ENCODE data around the gene KCNH4. TPM values are rescaled to one million over a fixed set of nuclear protein-coding genes. Genes with fewer than 3 reads are reported as not detected.

Gene KCNH4
- polyA plus RNA-seq, 3 donors: 0.05 TPM; not detected in 2

GRCh38 chr17:42122371-42123303 is 58.3 kb downstream of the KCNH4 start, which contains the start of gene HSPB9:
Gene HSPB9 (plus strand): TSS chr17:42122804. CDS start chr17:42122851, 47 bp downstream.
- DNase-seq: no peak
- Histone ChIP-seq H3K36me3 (replicated peaks in 1 of 2; ENCODE audit: control insufficient read depth in 1 of 2, insufficient read depth in 2 of 2, low read length in 2 of 2) (peaks cover 34 to 35% of the 10 kb centered on the region in 2 donors), H3K9ac (ENCODE audit: insufficient read depth, low read length, poor library complexity, severe bottlenecking) (no peak within 1 kb of the TSS), H2AFZ (ENCODE audit: insufficient read depth, low read depth, low read length, poor library complexity, severe bottlenecking) (peak within 1 kb of the TSS; percentile 87), H3K9me3 (replicated peaks in 1 of 2; ENCODE audit: control insufficient read depth in 1 of 2, insufficient read depth in 1 of 2, low read length in 2 of 2) (no peaks in the 10 kb centered on the region), H3K4me2 (replicated peaks; ENCODE audit: extremely low read depth, low read length, poor library complexity, severe bottlenecking) (peak within 1 kb of the TSS; percentile 94), H3K4me3 (replicated peaks in 1 of 3; ENCODE audit: low read depth in 2 of 3, low read length in 3 of 3) (no peak within 1 kb of the TSS), H3K4me1 (ENCODE audit: control insufficient read depth in 1 of 2, insufficient read depth in 2 of 2, low read length in 2 of 2) (peaks cover 9 to 16% of the 10 kb centered on the region in 2 donors), H4K20me1 (ENCODE audit: insufficient read depth, low read length) (peaks cover 28% of the 10 kb centered on the region), H3K27me3 (ENCODE audit: control insufficient read depth in 2 of 2, insufficient read depth in 2 of 2, low read length in 2 of 2) (no peaks in the 10 kb centered on the region), H3K27ac (ENCODE audit: low read depth in 1 of 2, low read length in 2 of 2) (no peak within 1 kb of the TSS), H3K79me2 (ENCODE audit: insufficient read depth, low read length) (no peaks in the 10 kb centered on the region)
- H3K36me3 Mint-ChIP-seq: peaks cover 39 to 52% of the 10 kb centered on the region in 2 donors
- peaks cover 16% of the 10 kb centered on the region for H3K4me1 Mint-ChIP-seq
- intact Hi-C loops (cut with micrococcal nuclease): no loop called here
- H3K27ac Mint-ChIP-seq: peak within 1 kb of the TSS in 3 of 7 donors; percentile 35 to 91 (median 84)
- no peaks in the 10 kb centered on the region for H3K27me3 Mint-ChIP-seq (ENCODE audit: low read depth in 3 of 3)
- no peak for TF ChIP-seq CTCF (IDR thresholded peaks at IDR 0.05)
- no peaks in the 10 kb centered on the region for H3K9me3 Mint-ChIP-seq
- WGBS (ENCODE audit: insufficient coverage): 92% methylated on average over 53 of the region's 61 CpGs
- H3K4me3 Mint-ChIP-seq: no peak within 1 kb of the TSS

- peak within 1 kb of the TSS; percentile 94 for H3K4me2 ChIP-seq (replicated peaks; ENCODE audit: extremely low read depth, low read length, poor library complexity, severe bottlenecking)
- H3K27ac ChIP-seq (ENCODE audit: low read depth in 1 of 2, low read length in 2 of 2): no peak within 1 kb of the TSS
- H3K36me3 ChIP-seq (replicated peaks in 1 of 2; ENCODE audit: control insufficient read depth in 1 of 2, insufficient read depth in 2 of 2, low read length in 2 of 2): peaks cover 20% of the 10 kb centered on the region in 2 donors
- peaks cover 31 to 42% of the 10 kb centered on the region in 2 donors for H3K36me3 Mint-ChIP-seq
- peak within 1 kb of the TSS; percentile 87 for H2AFZ ChIP-seq (ENCODE audit: insufficient read depth, low read depth, low read length, poor library complexity, severe bottlenecking)
- peak; percentile 57 to 75 (median 70) for DNase-seq
- intact Hi-C loops (cut with micrococcal nuclease): no loop called here
- whole genome bisulfite sequencing (ENCODE audit: insufficient coverage): 0% methylated on average over 22 of the region's 57 CpGs
- peak within 1 kb of the TSS in 4 of 7 donors; percentile 68 to 91 (median 80) for H3K27ac Mint-ChIP-seq
- H3K4me3 Mint-ChIP-seq: peak within 1 kb of the TSS; percentile 54 to 57
- H3K4me1 Mint-ChIP-seq: peaks cover 22% of the 10 kb centered on the region
- H3K4me1 ChIP-seq (ENCODE audit: control insufficient read depth in 1 of 2, insufficient read depth in 2 of 2, low read length in 2 of 2): peaks cover 9 to 16% of the 10 kb centered on the region in 2 donors
- H3K4me3 ChIP-seq (replicated peaks in 1 of 3; ENCODE audit: low read depth in 2 of 3, low read length in 3 of 3): peak within 1 kb of the TSS; percentile 41 to 78 (median 42)
- H3K27me3 ChIP-seq (ENCODE audit: control insufficient read depth in 2 of 2, insufficient read depth in 2 of 2, low read length in 2 of 2): no peaks in the 10 kb centered on the region
- H4K20me1 ChIP-seq (ENCODE audit: insufficient read depth, low read length): peaks cover 14% of the 10 kb centered on the region
- no peaks in the 10 kb centered on the region for H3K27me3 Mint-ChIP-seq (ENCODE audit: low read depth in 3 of 3)
- H3K9me3 Mint-ChIP-seq: no peaks in the 10 kb centered on the region
- H3K79me2 ChIP-seq (ENCODE audit: insufficient read depth, low read length): no peaks in the 10 kb centered on the region
- TF ChIP-seq CTCF (IDR thresholded peaks at IDR 0.05): no peak
- H3K9ac ChIP-seq (ENCODE audit: insufficient read depth, low read length, poor library complexity, severe bottlenecking): peak within 1 kb of the TSS; percentile 54
- no peaks in the 10 kb centered on the region for H3K9me3 ChIP-seq (replicated peaks in 1 of 2; ENCODE audit: control insufficient read depth in 1 of 2, insufficient read depth in 1 of 2, low read length in 2 of 2)
These were observed 59.9 kb downstream of the KCNH4 start, which contains the start of gene KAT2A for GRCh38 chr17:42120770-42121769. Gene KAT2A (minus strand): TSS chr17:42121367. CDS start chr17:42121304, 63 bp downstream.

Measured in CD14-positive monocyte (primary cell).